Measurements from ENCODE around the gene EXOC2. TPM values are rescaled to one million over a fixed set of nuclear protein-coding genes. Genes with fewer than 3 reads are reported as not detected.

Gene EXOC2
- total RNA-seq, 2 experiments from 2014 or later, result 43.4 to 43.6 TPM

- ChIA-PET CTCF (interaction anchor here (0.9 kb wide), 1 partner anchor 12 kb away, joined by 3 read pairs; no protein-coding TSS in a partner anchor), POLR2A (no interaction called here)
Measured at GRCh38 chr6:513961-514360, 179.0 kb downstream of the EXOC2 start.

- POLR2A ChIA-PET, result no interaction called here
Measured at GRCh38 chr6:513058-513457, 179.9 kb downstream of the EXOC2 start.

GRCh38 chr6:511488-512137 is 181.3 kb downstream of the EXOC2 start:
- ChIA-PET POLR2A (interaction anchor here (0.6 to 0.7 kb wide), 2 partner anchors 106 to 223 kb away, joined by 3 read pairs; no protein-coding TSS in a partner anchor), CTCF (no interaction called here)

More at GRCh38 chr6:513058-513457, 179.9 kb downstream of the EXOC2 start:
- CTCF ChIA-PET, result no interaction called here

GRCh38 chr6:509676-510075 is 183.3 kb downstream of the EXOC2 start:
- POLR2A ChIA-PET, result interaction anchor here (1.0 to 2.2 kb wide), 2 partner anchors 17 to 118 kb away, joined by 4 to 5 read pairs; partner anchors contain the start of gene IRF4
- CTCF ChIA-PET, result no interaction called here

GRCh38 chr6:508614-509013 is 184.3 kb downstream of the EXOC2 start:
- POLR2A ChIA-PET, result interaction anchor here (1.0 kb wide), 1 partner anchor 16 kb away, joined by 4 read pairs; no protein-coding TSS in a partner anchor

GRCh38 chr6:508006-508405 is 184.9 kb downstream of the EXOC2 start:
- POLR2A ChIA-PET, result interaction anchor here (0.9 kb wide), 1 partner anchor 109 kb away, joined by 5 read pairs; no protein-coding TSS in a partner anchor
- CTCF ChIA-PET, result interaction anchor here (0.6 to 1.0 kb wide), 2 partner anchors 9 to 15 kb away, joined by 3 to 4 read pairs; no protein-coding TSS in a partner anchor

More at GRCh38 chr6:508614-509013, 184.3 kb downstream of the EXOC2 start:
- CTCF ChIA-PET, result no interaction called here

GRCh38 chr6:506920-507622 is 185.9 kb downstream of the EXOC2 start:
- POLR2A ChIA-PET, result no interaction called here
- CTCF ChIA-PET, result interaction anchor here (0.6 to 1.0 kb wide), 2 partner anchors 8 to 14 kb away, joined by 3 to 4 read pairs; no protein-coding TSS in a partner anchor

- CTCF ChIA-PET, result no interaction called here
- POLR2A ChIA-PET, result no interaction called here
Measured at GRCh38 chr6:506508-506907, 186.4 kb downstream of the EXOC2 start.

- POLR2A ChIA-PET, result interaction anchor here (1.4 kb wide), 1 partner anchor 102 kb away, joined by 3 read pairs; no protein-coding TSS in a partner anchor
- CTCF ChIA-PET, result interaction anchor here (1.1 kb wide), 1 partner anchor 317 kb away, joined by 3 read pairs; no protein-coding TSS in a partner anchor
Measured at GRCh38 chr6:505374-505773, 187.6 kb downstream of the EXOC2 start.

- CTCF ChIA-PET, result interaction anchor here (1.0 to 1.1 kb wide), 2 partner anchors 45 to 316 kb away, joined by 3 read pairs; no protein-coding TSS in a partner anchor
- POLR2A ChIA-PET, result interaction anchor here (1.4 kb wide), 1 partner anchor 101 kb away, joined by 3 read pairs; no protein-coding TSS in a partner anchor
Measured at GRCh38 chr6:504446-504980, 188.4 kb downstream of the EXOC2 start.

GRCh38 chr6:503610-504362 is 189.2 kb downstream of the EXOC2 start:
- CTCF ChIA-PET, result interaction anchor here (1.0 kb wide), 1 partner anchor 45 kb away, joined by 3 read pairs; no protein-coding TSS in a partner anchor

GRCh38 chr6:502761-503160 is 190.2 kb downstream of the EXOC2 start:
- ChIA-PET POLR2A (interaction anchor here (0.6 to 1.9 kb wide), 9 partner anchors 13 to 114 kb away, joined by 3 to 11 read pairs (median 4); partner anchors contain the start of gene IRF4), CTCF (interaction anchor here (0.7 to 1.5 kb wide), 6 partner anchors 10 to 307 kb away, joined by 3 to 4 read pairs (median 4); no protein-coding TSS in a partner anchor)

More at GRCh38 chr6:503610-504362, 189.2 kb downstream of the EXOC2 start:
- POLR2A ChIA-PET, result no interaction called here

GRCh38 chr6:501891-502601 is 190.9 kb downstream of the EXOC2 start:
- ChIA-PET CTCF (interaction anchor here (0.7 to 1.5 kb wide), 6 partner anchors 10 to 307 kb away, joined by 3 to 4 read pairs (median 4); no protein-coding TSS in a partner anchor), POLR2A (interaction anchor here (0.5 to 1.9 kb wide), 11 partner anchors 9 to 110 kb away, joined by 3 to 11 read pairs (median 4); partner anchors contain the start of gene IRF4)

- ChIA-PET CTCF (interaction anchor here (0.7 to 2.1 kb wide), 11 partner anchors 10 to 311 kb away, joined by 3 to 21 read pairs (median 4); no protein-coding TSS in a partner anchor), POLR2A (interaction anchor here (0.6 to 5.0 kb wide), 9 partner anchors 10 to 107 kb away, joined by 3 to 52 read pairs (median 7); partner anchors contain the start of gene IRF4)
Measured at GRCh38 chr6:499617-500016, 193.3 kb downstream of the EXOC2 start.

- ChIA-PET POLR2A (interaction anchor here (0.9 to 5.0 kb wide), 10 partner anchors 9 to 106 kb away, joined by 3 to 52 read pairs (median 6); partner anchors contain the start of gene IRF4), CTCF (interaction anchor here (0.7 to 2.1 kb wide), 9 partner anchors 9 to 310 kb away, joined by 3 to 21 read pairs (median 3); no protein-coding TSS in a partner anchor)
Measured at GRCh38 chr6:498795-499231, 194.1 kb downstream of the EXOC2 start.

- ChIA-PET CTCF (interaction anchor here (0.7 to 1.6 kb wide), 3 partner anchors 13 to 99 kb away, joined by 3 read pairs; no protein-coding TSS in a partner anchor), POLR2A (interaction anchor here (1.9 to 5.0 kb wide), 3 partner anchors 94 to 105 kb away, joined by 6 to 52 read pairs (median 12); partner anchors contain the start of gene IRF4)
Measured at GRCh38 chr6:497258-497657, 195.7 kb downstream of the EXOC2 start.

- POLR2A ChIA-PET, result interaction anchor here (5.0 kb wide), 1 partner anchor 104 kb away, joined by 52 read pairs; the partner anchor contains the start of gene IRF4
- CTCF ChIA-PET, result interaction anchor here (0.7 to 1.6 kb wide), 2 partner anchors 12 to 98 kb away, joined by 3 read pairs; no protein-coding TSS in a partner anchor
Measured at GRCh38 chr6:496649-497048, 196.3 kb downstream of the EXOC2 start.
